NCI-H2107 treated with DMSO at 0.1 percent for 48 hours (cell line): ENCODE results near the gene OXTR.

Experiments used
- DNase-seq: peaks from one replicate; lab custom pipeline; 2025; ENCODE audit not compliant: unreplicated experiment; lab: John Stamatoyannopoulos, UW

The OXTR gene

DNA sequence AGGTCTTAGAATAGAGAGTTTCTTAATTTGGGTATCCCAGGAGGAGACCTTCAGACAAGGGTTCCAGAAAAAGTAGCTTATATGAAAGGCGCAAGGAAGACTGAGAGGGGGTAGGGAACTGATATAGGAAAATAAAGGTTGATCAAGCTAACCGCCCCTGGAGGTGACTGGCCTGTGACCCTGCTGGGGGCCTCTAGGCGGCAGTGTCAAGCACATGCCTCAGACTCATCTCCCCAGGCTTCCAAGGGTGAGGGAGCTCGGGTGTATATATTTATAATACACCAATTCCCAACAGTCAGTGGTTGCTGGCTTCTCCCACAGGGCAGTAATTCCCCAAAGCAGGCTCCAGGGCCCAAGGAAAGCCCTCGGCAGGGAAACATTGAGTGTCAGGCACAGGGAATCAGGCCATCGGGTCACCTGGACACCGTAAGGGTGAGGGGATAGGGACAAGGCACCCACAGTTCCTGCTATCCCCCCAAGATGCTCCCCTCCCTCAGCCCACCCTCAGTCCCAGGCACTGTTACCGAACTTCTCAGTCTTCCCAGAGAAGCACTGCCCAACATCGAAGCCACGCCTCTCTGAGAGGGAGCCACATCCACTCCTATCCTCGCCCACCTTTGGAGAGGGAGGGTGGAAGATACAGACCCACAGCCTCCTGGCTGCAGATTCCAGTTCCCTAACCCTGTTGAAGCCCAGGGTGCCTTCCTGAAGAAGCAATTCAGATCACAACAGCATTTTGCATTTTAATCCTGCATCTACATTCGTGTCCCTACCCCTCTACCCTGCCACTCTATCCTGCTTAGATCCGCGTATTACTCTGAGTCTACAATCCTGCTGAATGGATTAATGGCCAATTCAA is 55.3 kb downstream of the OXTR start:
- no peak for DNase-seq

DNA sequence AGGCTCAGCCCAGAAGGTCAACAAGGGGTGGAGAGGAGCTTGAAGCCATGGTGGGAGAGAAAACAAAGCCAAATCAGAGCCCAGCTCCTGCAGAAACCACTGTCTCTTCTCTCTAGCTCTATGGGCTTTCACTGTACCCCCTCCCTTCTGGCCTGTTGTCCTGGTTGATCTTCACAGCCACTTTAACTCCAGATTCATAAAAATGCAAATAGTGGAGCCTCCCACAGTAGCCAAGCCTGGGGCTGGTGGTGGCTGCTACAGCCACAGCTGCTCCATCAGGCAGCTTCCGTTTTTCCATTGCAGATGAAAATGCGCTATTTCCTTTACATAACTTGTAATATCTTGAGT is 56.5 kb downstream of the OXTR start:
- DNase-seq, result no peak

DNA sequence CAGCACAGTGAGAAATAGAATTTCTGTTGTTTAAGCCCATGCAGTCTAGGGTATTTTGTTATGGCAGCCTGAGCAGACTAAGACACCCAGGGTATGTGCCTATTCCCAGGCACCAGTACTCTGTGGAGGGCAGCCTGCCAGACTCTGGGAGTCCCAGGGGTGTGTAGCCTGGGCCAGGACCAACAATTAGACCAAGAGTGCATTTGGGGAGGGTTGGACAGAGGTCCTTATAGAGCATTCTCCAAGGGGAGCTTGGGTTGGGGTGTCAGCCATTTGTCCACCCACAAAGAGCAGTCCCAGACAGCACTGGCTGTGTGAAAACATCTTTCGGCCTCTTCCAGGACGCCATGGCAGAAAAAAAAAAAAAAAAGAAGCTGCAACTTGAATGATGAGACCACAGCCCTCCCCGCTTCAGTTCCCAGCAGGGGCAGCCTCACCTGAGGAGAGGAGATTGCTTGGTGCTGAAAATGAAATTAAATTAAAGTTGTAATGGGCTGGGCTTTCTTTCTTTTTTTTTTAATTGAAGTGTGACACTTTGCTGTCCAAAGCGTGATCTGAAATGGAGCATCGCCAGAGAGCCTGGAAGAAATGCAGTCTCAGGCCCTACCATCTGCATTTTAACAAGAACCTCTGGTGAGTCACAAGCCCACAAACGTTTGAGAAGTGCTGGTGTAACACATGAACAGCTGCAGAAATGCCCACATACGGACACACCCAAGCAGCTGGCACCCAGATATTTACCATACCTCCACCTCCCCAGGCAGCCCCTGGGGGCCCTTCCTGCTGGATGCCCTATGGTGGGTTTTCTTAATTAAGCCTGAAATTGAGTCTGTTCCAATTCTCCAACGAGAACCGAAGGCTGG is 57.1 kb downstream of the OXTR start:
- DNase-seq, result no peak

DNA sequence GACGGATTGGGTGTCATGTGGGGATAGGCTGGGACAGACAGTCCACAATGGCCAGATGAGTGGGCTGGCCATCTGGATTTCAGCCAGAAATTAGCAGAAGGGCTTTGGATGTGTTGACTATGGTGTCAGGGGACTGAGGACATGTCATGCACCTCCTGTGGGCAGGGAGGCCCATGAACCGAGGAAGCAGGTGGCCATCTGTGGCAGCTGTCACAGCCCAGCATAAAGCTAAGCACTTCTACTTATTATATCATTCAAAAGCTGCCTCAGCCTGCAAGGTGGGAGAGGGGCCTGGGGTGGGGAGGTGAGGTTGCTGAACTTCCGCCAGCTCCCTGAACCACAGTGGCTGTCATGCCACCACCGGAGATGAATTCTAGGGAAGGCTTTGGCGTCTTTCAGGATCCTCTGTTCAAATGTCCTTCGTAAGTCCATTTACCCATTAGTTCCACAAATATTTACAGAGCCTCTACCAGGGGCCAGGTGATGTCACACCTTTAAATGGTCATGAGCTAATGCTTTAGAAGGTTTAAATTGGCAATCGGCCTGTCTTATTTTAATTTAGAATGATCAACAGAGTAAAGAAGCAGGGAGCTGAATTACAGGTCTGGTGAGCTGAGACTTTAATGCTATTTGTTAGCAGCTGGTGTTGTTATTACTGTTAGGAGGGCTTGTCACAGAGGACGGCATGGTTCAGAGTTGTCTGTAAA is 59.5 kb downstream of the OXTR start:
- DNase-seq, result no peak

DNA sequence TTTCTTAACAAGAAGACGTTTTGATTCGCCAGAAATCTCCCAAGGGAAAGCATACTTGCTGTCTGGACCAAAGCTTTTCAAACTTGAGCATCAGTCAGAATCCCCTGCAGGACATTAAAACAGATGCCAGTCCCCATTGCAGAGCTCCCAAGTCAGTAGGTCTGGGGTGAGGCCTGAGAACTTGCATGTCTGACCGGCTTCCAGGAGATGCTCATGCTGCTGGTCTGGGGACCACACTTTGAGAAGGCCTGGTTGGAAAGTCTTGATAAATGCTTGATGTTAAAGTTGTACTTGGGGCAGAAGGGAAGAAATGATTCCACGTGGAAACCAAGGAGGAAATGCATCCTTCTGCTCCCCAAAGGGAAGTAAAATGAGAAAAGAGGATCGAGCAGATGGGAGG is 60.1 kb downstream of the OXTR start:
- DNase-seq, result no peak

DNA sequence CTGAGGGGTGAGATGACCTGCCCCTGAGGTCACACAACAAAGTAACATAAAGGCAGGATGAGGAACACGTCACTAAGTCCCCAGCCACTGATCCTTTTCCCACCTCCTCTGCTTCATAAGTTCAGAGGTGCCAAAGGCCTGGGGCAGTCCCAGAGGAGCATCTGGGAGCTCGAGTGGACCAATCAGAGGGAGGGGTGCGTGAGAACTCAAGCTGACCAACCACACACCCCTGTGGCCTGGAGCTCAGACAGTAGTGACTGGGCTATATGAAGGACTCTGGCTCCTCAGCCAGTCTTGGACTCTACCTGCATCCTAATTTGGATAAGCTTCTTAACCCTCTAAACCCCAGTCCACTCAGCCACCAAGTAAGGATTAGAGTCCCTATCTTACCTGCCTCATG is 63.8 kb downstream of the OXTR start:
- no peak for DNase-seq

DNA sequence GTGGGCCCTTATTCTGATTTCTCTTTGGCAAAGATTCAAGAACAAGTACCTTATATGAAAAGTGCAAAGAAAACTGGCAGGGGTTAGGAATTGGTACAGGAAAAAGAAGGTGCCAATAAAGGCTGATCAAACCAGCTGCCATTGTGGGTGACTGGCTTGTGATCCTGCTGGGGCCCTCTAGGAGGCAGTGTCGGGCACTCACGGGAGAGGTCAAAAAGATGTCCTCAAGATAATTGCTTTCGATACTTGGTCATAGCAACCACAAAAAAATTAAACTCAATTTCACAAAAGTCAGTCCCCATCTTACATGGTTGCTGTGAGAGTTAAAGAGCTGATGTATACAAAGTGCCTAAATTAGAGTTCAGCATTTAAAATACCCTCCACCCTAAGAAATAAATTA is 66.9 kb downstream of the OXTR start:
- DNase-seq, result no peak
